ENCODE measurements around the gene PDCD4.

- TF ChIP-seq CTCF (IDR thresholded peaks at IDR 0.05; ENCODE audit: control extremely low read depth in 1 of 3, insufficient read depth in 1 of 3, low read depth in 1 of 3, low read length in 3 of 3) (no peak), MAFK (IDR thresholded peaks at IDR 0.05; ENCODE audit: low read depth, low read length) (no peak)
These were observed 47.6 kb upstream of the PDCD4 start for GRCh38 chr10:110824152-110824441.
